ENCODE measurements around the gene IQUB. TPM values are rescaled to one million over a fixed set of nuclear protein-coding genes. Genes with fewer than 3 reads are reported as not detected.

Gene IQUB
- total RNA-seq, 4 donors from 2014 or later: 5.4 to 11.7 (median 11.5) TPM

GRCh38 chr7:123570390-123571182, 36.2 kb upstream of the IQUB start:
- intact Hi-C loops (cut with DNase I): no loop called here
- Histone ChIP-seq H3K4me3 (replicated peaks in 1 of 3) (no peak overlapping the region), H3K4me1 (no peaks in the 10 kb centered on the region), H3K27me3 (no peaks in the 10 kb centered on the region), H3K27ac (no peak overlapping the region), H3K36me3 (no peaks in the 10 kb centered on the region), H3K9me3 (no peaks in the 10 kb centered on the region)
- no peak for TF ChIP-seq POLR2A (IDR thresholded peaks at IDR 0.05)
- no peak for DNase-seq
- 62 to 69% methylated on average over 4 of the region's 4 CpGs for WGBS, 2 donors

GRCh38 chr7:123569352-123570010, 35.1 kb upstream of the IQUB start:
- Histone ChIP-seq H3K4me3 (replicated peaks in 1 of 3) (no peak overlapping the region), H3K4me1 (no peaks in the 10 kb centered on the region), H3K9me3 (no peaks in the 10 kb centered on the region), H3K36me3 (no peaks in the 10 kb centered on the region), H3K27ac (no peak overlapping the region), H3K27me3 (no peaks in the 10 kb centered on the region)
- 64 to 71% methylated on average over 2 of the region's 2 CpGs for WGBS, 2 donors
- TF ChIP-seq POLR2A (IDR thresholded peaks at IDR 0.05) (no peak), CTCF (IDR thresholded peaks at IDR 0.05) (no peak)
- intact Hi-C loops (cut with DNase I): no loop called here
- DNase-seq: no peak

GRCh38 chr7:123562121-123562520, 27.7 kb upstream of the IQUB start:
- intact Hi-C loops (cut with DNase I): no loop called here
- Histone ChIP-seq H3K36me3 (no peaks in the 10 kb centered on the region), H3K4me1 (no peaks in the 10 kb centered on the region), H3K9me3 (no peaks in the 10 kb centered on the region), H3K27me3 (no peaks in the 10 kb centered on the region), H3K4me3 (replicated peaks in 1 of 3) (no peak overlapping the region), H3K27ac (no peak overlapping the region)
- no peak for TF ChIP-seq POLR2A (IDR thresholded peaks at IDR 0.05)
- TF ChIP-seq CTCF (IDR thresholded peaks at IDR 0.05): no peak
- DNase-seq: no peak

DNA sequence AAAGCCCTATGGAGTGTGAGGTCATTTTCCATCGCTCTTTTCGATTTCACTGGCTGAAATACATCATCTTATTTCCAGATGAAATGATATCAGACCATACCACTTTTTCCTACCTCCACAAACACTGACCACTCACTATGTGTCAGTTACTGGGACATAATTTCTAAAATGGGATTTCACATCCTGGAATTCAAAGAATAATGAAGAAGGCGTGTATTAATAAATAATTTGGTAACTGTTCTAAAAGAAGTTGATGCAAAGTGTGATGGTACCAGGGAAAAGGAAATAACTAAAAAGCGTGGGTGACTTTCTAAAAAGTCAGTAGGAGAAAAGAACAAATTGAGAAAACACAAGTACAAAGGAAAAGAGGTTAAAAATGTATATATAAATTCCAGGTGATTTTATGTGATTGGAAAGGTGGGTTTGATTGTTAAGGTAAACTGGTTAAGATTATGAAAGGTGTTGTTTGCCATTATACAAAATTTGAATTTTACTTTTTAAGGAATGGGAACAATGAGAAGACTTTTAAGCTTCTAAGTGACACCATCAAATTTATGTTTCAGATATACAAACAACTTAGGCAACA, 24.0 kb upstream of the IQUB start:
- intact Hi-C loops (cut with DNase I): no loop called here
- Histone ChIP-seq H3K4me3 (replicated peaks in 1 of 3) (peak overlapping the region; percentile 25 to 71 (median 51)), H3K9me3 (no peaks in the 10 kb centered on the region), H3K27me3 (no peaks in the 10 kb centered on the region), H3K27ac (peak overlapping the region; percentile 43 to 93 (median 86)), H3K36me3 (no peaks in the 10 kb centered on the region), H3K4me1 (peaks cover 16 to 22% of the 10 kb centered on the region in 2 donors)
- TF ChIP-seq POLR2A (IDR thresholded peaks at IDR 0.05): no peak
- TF ChIP-seq CTCF (IDR thresholded peaks at IDR 0.05): no peak
- DNase-seq: no peak
- 58 to 65% methylated on average over 4 of the region's 4 CpGs for WGBS, 2 donors

- Histone ChIP-seq H3K27ac (peak within 1 kb of the TSS; percentile 86 to 97 (median 93)), H3K27me3 (no peaks in the 10 kb centered on the region), H3K4me1 (peaks cover 16 to 22% of the 10 kb centered on the region in 2 donors), H3K4me3 (replicated peaks in 1 of 3) (peak within 1 kb of the TSS; percentile 71 to 96 (median 95)), H3K9me3 (no peaks in the 10 kb centered on the region), H3K36me3 (no peaks in the 10 kb centered on the region)
- peak; percentile 98 for DNase-seq
- WGBS, 2 donors: 1 to 2% methylated on average over 21 to 40 of the region's 40 CpGs
- intact Hi-C loops (cut with DNase I): no loop called here
- no peak for TF ChIP-seq CTCF (IDR thresholded peaks at IDR 0.05)
- peak; percentile 7 to 91 for TF ChIP-seq POLR2A (IDR thresholded peaks at IDR 0.05)
These were observed 23.2 kb upstream of the IQUB start, which contains the start of gene NDUFA5 for GRCh38 chr7:123557398-123558288. Gene NDUFA5 (minus strand): TSS chr7:123557818. CDS start chr7:123557795, 23 bp downstream.

Data from thyroid gland (tissue), 4 donors.